ENCODE data around the gene ABI1.

DNA sequence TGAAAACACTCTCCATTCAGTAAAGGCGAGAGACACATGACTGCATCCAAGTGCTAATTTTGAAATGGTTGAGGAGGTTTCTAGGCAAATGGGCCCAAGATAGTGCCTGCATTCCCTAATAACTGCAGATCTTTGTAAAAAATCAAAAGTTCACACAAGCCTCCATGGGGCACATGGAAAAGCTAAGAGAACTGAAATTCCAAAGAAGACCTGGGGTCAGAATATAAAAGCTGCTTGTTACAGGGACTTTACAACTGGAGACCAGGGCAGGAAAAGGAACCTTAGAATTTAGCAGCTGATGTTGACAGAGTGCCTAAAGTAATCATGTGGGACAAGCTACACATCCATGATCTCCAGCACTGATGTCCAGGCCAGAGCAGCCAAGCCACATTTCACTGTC lies 10.0 kb upstream of the ABI1 start:
- TF ChIP-seq, protein P1, sequence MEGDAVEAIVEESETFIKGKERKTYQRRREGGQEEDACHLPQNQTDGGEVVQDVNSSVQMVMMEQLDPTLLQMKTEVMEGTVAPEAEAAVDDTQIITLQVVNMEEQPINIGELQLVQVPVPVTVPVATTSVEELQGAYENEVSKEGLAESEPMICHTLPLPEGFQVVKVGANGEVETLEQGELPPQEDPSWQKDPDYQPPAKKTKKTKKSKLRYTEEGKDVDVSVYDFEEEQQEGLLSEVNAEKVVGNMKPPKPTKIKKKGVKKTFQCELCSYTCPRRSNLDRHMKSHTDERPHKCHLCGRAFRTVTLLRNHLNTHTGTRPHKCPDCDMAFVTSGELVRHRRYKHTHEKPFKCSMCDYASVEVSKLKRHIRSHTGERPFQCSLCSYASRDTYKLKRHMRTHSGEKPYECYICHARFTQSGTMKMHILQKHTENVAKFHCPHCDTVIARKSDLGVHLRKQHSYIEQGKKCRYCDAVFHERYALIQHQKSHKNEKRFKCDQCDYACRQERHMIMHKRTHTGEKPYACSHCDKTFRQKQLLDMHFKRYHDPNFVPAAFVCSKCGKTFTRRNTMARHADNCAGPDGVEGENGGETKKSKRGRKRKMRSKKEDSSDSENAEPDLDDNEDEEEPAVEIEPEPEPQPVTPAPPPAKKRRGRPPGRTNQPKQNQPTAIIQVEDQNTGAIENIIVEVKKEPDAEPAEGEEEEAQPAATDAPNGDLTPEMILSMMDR (IDR thresholded peaks at IDR 0.05): no peak
- TF ChIP-seq POLR2A (IDR thresholded peaks at IDR 0.05): no peak
